ENCODE results near the gene RASEF. TPM values are rescaled to one million over a fixed set of nuclear protein-coding genes. Genes with fewer than 3 reads are reported as not detected.
"Not testable (repeated sequence)": the region's sequence is repeated elsewhere in the genome, so short reads cannot be mapped to it uniquely, and the experiment has no call there.

Gene RASEF
- total and polyA plus RNA-seq, 2 donors (not counting 1 experiment from before 2014, with no cell fraction given) = not detected

DNA sequence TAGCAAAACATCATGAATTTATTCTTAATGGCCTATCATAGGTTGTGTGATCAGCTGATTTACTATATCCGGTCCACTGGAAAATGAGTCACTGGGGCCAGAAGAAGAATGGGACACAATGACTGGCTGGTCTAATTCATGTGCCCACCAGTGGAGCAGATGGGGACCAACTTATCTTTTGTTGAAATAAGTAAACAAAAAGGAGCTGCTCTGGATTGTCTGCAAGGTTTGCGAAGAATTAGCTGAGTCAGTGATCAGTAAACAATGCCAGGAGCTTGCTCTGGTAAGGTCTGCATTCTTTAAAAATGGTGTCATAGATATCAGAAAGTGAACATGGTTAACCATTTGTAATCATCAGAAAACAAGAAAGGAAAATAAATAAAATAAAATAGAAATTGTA lies 128.0 kb downstream of the RASEF start:
- no peak overlapping the region for H3K4me2 ChIP-seq (replicated peaks; ENCODE audit: low read depth, low read length, poor library complexity, severe bottlenecking)
- no peaks in the 10 kb centered on the region for H3K9me3 Mint-ChIP-seq (ENCODE audit: insufficient read depth)
- POLR2A ChIA-PET = no interaction called here

DNA sequence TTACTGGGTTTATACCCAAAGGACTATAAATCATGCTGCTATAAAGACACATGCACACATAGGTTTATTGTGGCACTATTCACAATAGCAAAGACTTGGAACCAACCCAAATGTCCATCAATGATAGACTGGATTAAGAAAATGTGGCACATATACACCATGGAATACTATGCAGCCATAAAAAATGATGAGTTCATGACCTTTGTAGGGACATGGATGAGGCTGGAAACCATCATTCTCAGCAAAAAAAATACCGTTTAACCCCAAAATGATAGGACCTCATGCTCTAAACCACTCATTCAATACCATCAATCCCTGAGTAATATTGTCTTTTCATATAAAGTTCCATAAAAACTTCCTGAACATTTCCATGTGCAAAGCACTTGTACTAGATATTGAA lies 128.9 kb downstream of the RASEF start:
- H3K27me3 ChIP-seq (replicated peaks in 1 of 4; ENCODE audit: control extremely low read depth in 1 of 4, control insufficient read depth in 3 of 4, insufficient read depth in 4 of 4, low read length in 3 of 4); H3K4me2 ChIP-seq (replicated peaks; ENCODE audit: low read depth, low read length, poor library complexity, severe bottlenecking); H3K4me1 Mint-ChIP-seq; H3K4me3 ChIP-seq (ENCODE audit: control extremely low read depth in 1 of 5, extremely low read depth in 1 of 5, insufficient read depth in 1 of 5, low read depth in 2 of 5, low read length in 4 of 5); H3K9ac ChIP-seq (ENCODE audit: low read length); H3K79me2 ChIP-seq (ENCODE audit: control insufficient read depth, insufficient read depth, low read length); intact Hi-C loops (cut with micrococcal nuclease); H3K27me3 Mint-ChIP-seq; H3K9me3 Mint-ChIP-seq (ENCODE audit: insufficient read depth); H4K20me1 ChIP-seq (ENCODE audit: control insufficient read depth, insufficient read depth, low read length, poor library complexity, severe bottlenecking); POLR2A ChIA-PET; ATAC-seq (ENCODE audit: low read depth); CTCF ChIA-PET; H3K4me3 Mint-ChIP-seq; DNase-seq; H3K36me3 ChIP-seq (replicated peaks in 1 of 2; ENCODE audit: control extremely low read depth in 1 of 2, control insufficient read depth in 1 of 2, extremely low read depth in 1 of 2, insufficient read depth in 2 of 2, low read length in 1 of 2); H2AFZ ChIP-seq (ENCODE audit: insufficient read depth, low read depth, low read length, poor library complexity, severe bottlenecking); H3K27ac Mint-ChIP-seq; H3K9me3 ChIP-seq (ENCODE audit: control extremely low read depth in 1 of 3, control insufficient read depth in 2 of 3, insufficient read depth in 1 of 3, low read length in 2 of 3); H3K4me1 ChIP-seq (ENCODE audit: control insufficient read depth in 2 of 2, insufficient read depth in 2 of 2, low read length in 2 of 2); H3K27ac ChIP-seq (ENCODE audit: low read length in 2 of 2): not testable (repeated sequence)
- no CpG with 5 or more reads among the region's 1 CpG for WGBS (ENCODE audit: insufficient coverage)

More for the DNA sequence above, 128.0 kb downstream of the RASEF start:
- Histone ChIP-seq H3K4me1 (ENCODE audit: control insufficient read depth in 2 of 2, insufficient read depth in 2 of 2, low read length in 2 of 2) (no peaks in the 10 kb centered on the region), H3K9ac (ENCODE audit: low read length) (no peak overlapping the region), H3K9me3 (ENCODE audit: control extremely low read depth in 1 of 3, control insufficient read depth in 2 of 3, insufficient read depth in 1 of 3, low read length in 2 of 3) (no peaks in the 10 kb centered on the region), H3K27ac (ENCODE audit: low read length in 2 of 2) (no peak overlapping the region), H3K4me3 (ENCODE audit: control extremely low read depth in 1 of 5, extremely low read depth in 1 of 5, insufficient read depth in 1 of 5, low read depth in 2 of 5, low read length in 4 of 5) (no peak overlapping the region), H3K27me3 (replicated peaks in 1 of 4; ENCODE audit: control extremely low read depth in 1 of 4, control insufficient read depth in 3 of 4, insufficient read depth in 4 of 4, low read length in 3 of 4) (no peaks in the 10 kb centered on the region), H2AFZ (ENCODE audit: insufficient read depth, low read depth, low read length, poor library complexity, severe bottlenecking) (no peak overlapping the region), H3K36me3 (replicated peaks in 1 of 2; ENCODE audit: control extremely low read depth in 1 of 2, control insufficient read depth in 1 of 2, extremely low read depth in 1 of 2, insufficient read depth in 2 of 2, low read length in 1 of 2) (no peaks in the 10 kb centered on the region), H4K20me1 (ENCODE audit: control insufficient read depth, insufficient read depth, low read length, poor library complexity, severe bottlenecking) (no peaks in the 10 kb centered on the region), H3K79me2 (ENCODE audit: control insufficient read depth, insufficient read depth, low read length) (no peaks in the 10 kb centered on the region)
- intact Hi-C loops (cut with micrococcal nuclease) = no loop called here
- Mint-ChIP-seq H3K27me3 (no peaks in the 10 kb centered on the region), H3K4me1 (no peaks in the 10 kb centered on the region), H3K4me3 (no peak overlapping the region), H3K27ac (no peak overlapping the region)
- CTCF ChIA-PET = no interaction called here
- ATAC-seq (ENCODE audit: low read depth) = no peak
- no peak for DNase-seq
- 100% methylated on average over 1 of the region's 2 CpGs for WGBS (ENCODE audit: insufficient coverage)
- TF ChIP-seq, protein P1, sequence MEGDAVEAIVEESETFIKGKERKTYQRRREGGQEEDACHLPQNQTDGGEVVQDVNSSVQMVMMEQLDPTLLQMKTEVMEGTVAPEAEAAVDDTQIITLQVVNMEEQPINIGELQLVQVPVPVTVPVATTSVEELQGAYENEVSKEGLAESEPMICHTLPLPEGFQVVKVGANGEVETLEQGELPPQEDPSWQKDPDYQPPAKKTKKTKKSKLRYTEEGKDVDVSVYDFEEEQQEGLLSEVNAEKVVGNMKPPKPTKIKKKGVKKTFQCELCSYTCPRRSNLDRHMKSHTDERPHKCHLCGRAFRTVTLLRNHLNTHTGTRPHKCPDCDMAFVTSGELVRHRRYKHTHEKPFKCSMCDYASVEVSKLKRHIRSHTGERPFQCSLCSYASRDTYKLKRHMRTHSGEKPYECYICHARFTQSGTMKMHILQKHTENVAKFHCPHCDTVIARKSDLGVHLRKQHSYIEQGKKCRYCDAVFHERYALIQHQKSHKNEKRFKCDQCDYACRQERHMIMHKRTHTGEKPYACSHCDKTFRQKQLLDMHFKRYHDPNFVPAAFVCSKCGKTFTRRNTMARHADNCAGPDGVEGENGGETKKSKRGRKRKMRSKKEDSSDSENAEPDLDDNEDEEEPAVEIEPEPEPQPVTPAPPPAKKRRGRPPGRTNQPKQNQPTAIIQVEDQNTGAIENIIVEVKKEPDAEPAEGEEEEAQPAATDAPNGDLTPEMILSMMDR (IDR thresholded peaks at IDR 0.05) = no peak
- no peak for TF ChIP-seq EZH2 (IDR thresholded peaks at IDR 0.05; ENCODE audit: borderline replicate concordance, insufficient read depth, low read depth, low read length, poor library complexity, severe bottlenecking)
